ENCODE data around the gene DNAJC8.

Gene DNAJC8

GRCh38 chr1:28190996-28191645 is 41.7 kb downstream of the DNAJC8 start:
- H3K9ac ChIP-seq (ENCODE audit: insufficient read length), result no peak overlapping the region
- H3K9me3 ChIP-seq (ENCODE audit: low read depth, low read length), result no peaks in the 10 kb centered on the region
- TF ChIP-seq FOXP2 (optimal IDR thresholded peaks at IDR 0.05; ENCODE audit: control extremely low read depth, extremely low read length, insufficient read depth) (no peak), EZH2 (IDR thresholded peaks at IDR 0.05) (no peak), POLR2AphosphoS5 (IDR thresholded peaks at IDR 0.05; ENCODE audit: borderline replicate concordance, low read depth, low read length) (no peak)
- no peak overlapping the region for H3K27ac ChIP-seq
- no peak overlapping the region for H3K4me3 ChIP-seq
- no peak for DNase-seq (ENCODE audit: low read depth, low spot score)
- H3K36me3 ChIP-seq (ENCODE audit: insufficient read depth, low read length), result no peaks in the 10 kb centered on the region

GRCh38 chr1:28190337-28190979 is 42.4 kb downstream of the DNAJC8 start:
- H3K27ac ChIP-seq, result no peak overlapping the region
- no peak overlapping the region for H3K4me3 ChIP-seq
- H3K9me3 ChIP-seq (ENCODE audit: low read depth, low read length), result no peaks in the 10 kb centered on the region
- TF ChIP-seq EZH2 (IDR thresholded peaks at IDR 0.05), result no peak
- no peak for TF ChIP-seq POLR2AphosphoS5 (IDR thresholded peaks at IDR 0.05; ENCODE audit: borderline replicate concordance, low read depth, low read length)
- no peak for TF ChIP-seq FOXP2 (optimal IDR thresholded peaks at IDR 0.05; ENCODE audit: control extremely low read depth, extremely low read length, insufficient read depth)
- no peak overlapping the region for H3K9ac ChIP-seq (ENCODE audit: insufficient read length)
- DNase-seq (ENCODE audit: low read depth, low spot score), result no peak
- no peaks in the 10 kb centered on the region for H3K36me3 ChIP-seq (ENCODE audit: insufficient read depth, low read length)

- no peaks in the 10 kb centered on the region for H3K9me3 ChIP-seq (ENCODE audit: low read depth, low read length)
- no peak for TF ChIP-seq POLR2AphosphoS5 (IDR thresholded peaks at IDR 0.05; ENCODE audit: borderline replicate concordance, low read depth, low read length)
- no peak for TF ChIP-seq EZH2 (IDR thresholded peaks at IDR 0.05)
- TF ChIP-seq FOXP2 (optimal IDR thresholded peaks at IDR 0.05; ENCODE audit: control extremely low read depth, extremely low read length, insufficient read depth), result no peak
- H3K4me3 ChIP-seq, result no peak overlapping the region
- H3K27ac ChIP-seq, result no peak overlapping the region
- DNase-seq (ENCODE audit: low read depth, low spot score), result no peak
- no peak overlapping the region for H3K9ac ChIP-seq (ENCODE audit: insufficient read length)
- no peaks in the 10 kb centered on the region for H3K36me3 ChIP-seq (ENCODE audit: insufficient read depth, low read length)
Measured at GRCh38 chr1:28185071-28185470, 47.8 kb downstream of the DNAJC8 start.

- no peak overlapping the region for H3K4me3 ChIP-seq
- no peaks in the 10 kb centered on the region for H3K36me3 ChIP-seq (ENCODE audit: insufficient read depth, low read length)
- no peaks in the 10 kb centered on the region for H3K9me3 ChIP-seq (ENCODE audit: low read depth, low read length)
- DNase-seq (ENCODE audit: low read depth, low spot score), result no peak
- TF ChIP-seq EZH2 (IDR thresholded peaks at IDR 0.05) (no peak), POLR2AphosphoS5 (IDR thresholded peaks at IDR 0.05; ENCODE audit: borderline replicate concordance, low read depth, low read length) (no peak)
- H3K27ac ChIP-seq, result no peak overlapping the region
- H3K9ac ChIP-seq (ENCODE audit: insufficient read length), result no peak overlapping the region
Measured at GRCh38 chr1:28180306-28181305, 52.2 kb downstream of the DNAJC8 start.

- Histone ChIP-seq H3K36me3 (ENCODE audit: insufficient read depth, low read length) (no peaks in the 10 kb centered on the region), H3K9ac (ENCODE audit: insufficient read length) (no peak overlapping the region), H3K27ac (no peak overlapping the region), H3K9me3 (ENCODE audit: low read depth, low read length) (no peaks in the 10 kb centered on the region), H3K4me3 (no peak overlapping the region)
- DNase-seq (ENCODE audit: low read depth, low spot score), result no peak
- no peak for TF ChIP-seq POLR2AphosphoS5 (IDR thresholded peaks at IDR 0.05; ENCODE audit: borderline replicate concordance, low read depth, low read length)
- TF ChIP-seq FOXP2 (optimal IDR thresholded peaks at IDR 0.05; ENCODE audit: control extremely low read depth, extremely low read length, insufficient read depth), result no peak
- no peak for TF ChIP-seq EZH2 (IDR thresholded peaks at IDR 0.05)
Measured at GRCh38 chr1:28178690-28179485, 53.9 kb downstream of the DNAJC8 start.

- Histone ChIP-seq H3K9me3 (ENCODE audit: low read depth, low read length) (no peaks in the 10 kb centered on the region), H3K27ac (no peak within 1 kb of the TSS), H3K9ac (ENCODE audit: insufficient read length) (no peak within 1 kb of the TSS), H3K4me3 (no peak within 1 kb of the TSS), H3K36me3 (ENCODE audit: insufficient read depth, low read length) (no peaks in the 10 kb centered on the region)
- TF ChIP-seq FOXP2 (optimal IDR thresholded peaks at IDR 0.05; ENCODE audit: control extremely low read depth, extremely low read length, insufficient read depth), result no peak
- no peak for TF ChIP-seq POLR2AphosphoS5 (IDR thresholded peaks at IDR 0.05; ENCODE audit: borderline replicate concordance, low read depth, low read length)
- no peak for TF ChIP-seq EZH2 (IDR thresholded peaks at IDR 0.05)
- DNase-seq (ENCODE audit: low read depth, low spot score), result no peak
Measured at GRCh38 chr1:28176492-28177470, 56.0 kb downstream of the DNAJC8 start, which contains the start of gene PTAFR. PTAFR (minus strand) TSS chr1:28176690; CDS start chr1:28151021, 25,669 bp downstream.

DNA sequence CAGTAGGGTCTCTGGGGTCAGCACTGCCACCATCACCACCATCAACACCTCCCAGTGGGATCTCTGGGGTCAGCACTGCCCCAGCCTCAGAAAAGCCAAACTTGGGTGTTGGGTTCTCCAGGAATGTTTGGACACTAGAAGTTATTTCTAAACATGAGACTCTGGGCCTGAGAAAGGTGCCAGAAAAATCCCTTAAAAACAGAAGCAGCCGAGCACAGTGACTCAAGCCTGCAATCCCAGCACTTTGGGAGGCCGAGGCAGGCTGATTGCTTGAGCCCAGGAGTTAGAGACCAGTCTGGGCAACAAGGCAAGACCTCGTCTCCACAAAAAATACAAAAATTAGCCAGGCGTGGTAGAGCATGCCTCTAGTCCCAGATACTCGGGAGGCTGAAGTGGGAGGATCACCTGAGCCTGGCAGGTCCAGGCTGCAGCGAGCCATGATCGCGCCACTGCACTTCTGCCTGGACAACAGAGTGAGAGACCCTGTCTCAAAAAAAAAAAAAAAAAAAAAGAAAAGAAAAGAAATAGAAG is 56.8 kb downstream of the DNAJC8 start:
- DNase-seq (ENCODE audit: low read depth, low spot score), result no peak
- Histone ChIP-seq H3K36me3 (ENCODE audit: insufficient read depth, low read length) (no peaks in the 10 kb centered on the region), H3K9ac (ENCODE audit: insufficient read length) (no peak overlapping the region), H3K9me3 (ENCODE audit: low read depth, low read length) (no peaks in the 10 kb centered on the region), H3K27ac (no peak overlapping the region), H3K4me3 (no peak overlapping the region)
- TF ChIP-seq EZH2 (IDR thresholded peaks at IDR 0.05) (no peak), POLR2AphosphoS5 (IDR thresholded peaks at IDR 0.05; ENCODE audit: borderline replicate concordance, low read depth, low read length) (no peak), FOXP2 (optimal IDR thresholded peaks at IDR 0.05; ENCODE audit: control extremely low read depth, extremely low read length, insufficient read depth) (no peak)
